Activated CD4-positive, alpha-beta T cell treated with anti-CD3 and anti-CD28 coated beads for 4 hours (primary cell): ENCODE data around the gene HOXC13.

Source experiments
- DNase-seq, 2 donors: peaks; one replicate each; pipeline ENCODE4 v3.0.0-alpha.2; 2020

HOXC13 gene

DNA sequence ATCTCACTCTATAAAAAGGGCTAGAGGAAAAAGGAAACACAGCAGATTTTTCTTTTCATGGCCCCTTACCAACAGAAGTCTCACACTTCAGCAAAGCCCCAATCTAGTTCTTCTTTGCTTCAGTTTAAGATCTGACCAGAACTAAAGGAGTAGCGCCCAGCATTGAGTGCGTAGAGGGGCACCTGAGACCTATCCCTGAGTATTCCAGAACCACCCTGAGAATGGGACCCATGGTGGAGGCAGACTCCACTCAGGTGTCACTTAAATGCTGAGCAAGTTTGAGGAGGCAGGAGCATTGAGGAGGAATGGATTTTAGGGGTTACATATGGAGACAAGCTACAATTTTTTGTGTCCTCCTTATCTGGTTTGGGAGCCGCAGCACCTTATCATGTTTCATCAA lies 32.5 kb downstream of the HOXC13 start:
- DNase-seq: no peak

DNA sequence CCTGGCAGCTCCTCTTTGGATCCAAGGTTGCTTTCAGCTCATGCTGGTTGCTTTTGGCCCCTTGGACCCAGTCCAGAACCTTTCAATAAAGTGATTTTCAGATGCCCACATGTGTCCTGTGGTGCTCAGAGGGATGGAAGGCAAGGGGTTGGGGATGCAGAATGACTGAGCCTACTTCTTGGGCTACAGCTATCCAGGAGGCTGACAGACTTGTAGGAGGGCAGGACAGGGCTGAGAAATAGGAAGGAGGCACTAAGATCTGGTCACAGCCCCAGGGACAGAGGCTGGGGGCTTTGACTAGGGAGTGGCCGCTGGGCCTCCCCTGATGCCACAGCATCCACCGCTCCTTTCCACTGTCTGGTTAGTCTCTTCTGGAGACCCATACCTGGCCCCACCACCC lies 33.1 kb downstream of the HOXC13 start:
- DNase-seq: no peak

DNA sequence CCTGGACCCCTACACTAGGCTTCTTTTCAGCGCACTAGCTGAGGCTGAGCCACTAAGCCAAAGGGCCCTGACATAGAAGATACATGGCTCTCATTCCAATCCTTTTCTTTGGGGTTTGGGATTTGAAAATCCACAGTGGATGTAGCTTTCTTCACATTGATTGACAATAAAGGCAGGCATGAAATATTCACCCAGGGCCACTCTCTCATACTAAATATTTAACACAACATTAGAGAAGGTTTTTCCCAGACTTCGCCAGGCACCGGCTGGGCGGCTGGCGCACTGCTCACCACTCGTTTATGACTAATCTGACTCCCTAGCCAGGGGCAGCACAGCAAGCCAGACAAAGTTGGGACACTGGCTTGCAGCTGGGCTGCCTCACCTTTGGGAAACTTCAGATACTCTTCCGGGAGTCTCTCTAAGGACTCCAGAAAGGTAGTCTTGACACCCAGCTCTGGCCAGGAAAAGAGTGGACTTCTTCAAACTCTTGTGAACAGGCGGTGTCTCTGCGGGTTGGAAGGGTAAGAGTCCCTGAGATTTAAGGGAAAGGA lies 33.6 kb downstream of the HOXC13 start:
- DNase-seq: no peak

DNA sequence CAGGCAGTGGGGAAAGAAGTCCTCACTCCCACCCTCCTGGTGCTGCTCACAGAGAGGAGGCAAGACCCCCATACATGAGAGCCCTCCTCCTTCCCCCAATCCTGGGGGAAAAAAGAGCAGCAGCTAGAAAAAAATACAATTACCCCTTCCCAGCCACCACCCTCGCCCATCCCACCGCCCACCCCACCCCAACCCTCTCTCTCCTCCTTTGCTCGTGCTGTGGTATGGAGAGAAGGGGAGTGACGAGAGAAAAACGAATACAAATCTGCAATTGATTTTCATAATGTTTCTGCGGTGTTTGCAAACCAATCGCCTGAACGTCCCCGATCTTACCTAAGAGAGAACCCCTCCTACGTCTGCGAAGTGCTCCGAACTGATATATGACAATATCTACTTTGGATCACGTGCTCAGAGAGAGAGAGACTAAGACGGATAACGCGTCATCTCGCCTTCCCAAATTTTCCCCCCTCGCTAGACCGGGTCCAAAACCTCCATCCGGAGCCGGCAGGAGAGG lies 34.1 kb downstream of the HOXC13 start, which contains the start of gene HOXC11:
Gene HOXC11 (plus strand): TSS at position 405 of the 514 bp plus-strand sequence. CDS start 116 bp downstream, outside the sequence.
- DNase-seq: no peak

DNA sequence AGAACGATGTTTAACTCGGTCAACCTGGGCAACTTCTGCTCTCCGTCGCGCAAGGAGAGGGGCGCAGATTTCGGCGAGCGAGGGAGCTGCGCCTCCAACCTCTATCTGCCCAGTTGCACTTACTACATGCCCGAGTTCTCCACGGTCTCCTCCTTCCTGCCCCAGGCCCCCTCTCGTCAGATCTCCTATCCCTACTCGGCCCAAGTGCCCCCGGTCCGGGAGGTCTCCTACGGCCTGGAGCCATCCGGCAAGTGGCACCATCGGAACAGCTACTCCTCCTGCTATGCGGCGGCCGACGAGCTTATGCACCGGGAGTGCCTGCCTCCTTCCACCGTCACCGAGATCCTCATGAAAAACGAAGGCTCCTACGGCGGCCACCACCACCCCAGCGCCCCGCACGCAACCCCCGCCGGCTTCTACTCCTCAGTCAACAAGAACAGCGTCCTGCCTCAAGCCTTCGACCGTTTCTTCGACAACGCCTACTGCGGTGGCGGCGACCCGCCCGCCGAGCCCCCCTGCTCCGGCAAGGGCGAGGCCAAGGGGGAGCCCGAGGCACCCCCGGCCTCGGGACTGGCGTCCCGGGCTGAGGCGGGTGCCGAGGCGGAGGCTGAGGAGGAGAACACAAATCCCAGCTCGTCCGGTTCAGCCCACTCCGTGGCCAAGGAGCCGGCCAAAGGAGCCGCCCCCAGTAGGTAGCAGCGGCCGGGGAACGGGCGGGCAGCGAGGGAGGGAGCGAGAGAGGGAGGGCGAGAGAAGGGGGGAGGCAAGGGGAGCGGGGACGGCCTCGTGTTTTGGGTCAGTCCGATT lies 34.8 kb downstream of the HOXC13 start:
- DNase-seq: no peak

DNA sequence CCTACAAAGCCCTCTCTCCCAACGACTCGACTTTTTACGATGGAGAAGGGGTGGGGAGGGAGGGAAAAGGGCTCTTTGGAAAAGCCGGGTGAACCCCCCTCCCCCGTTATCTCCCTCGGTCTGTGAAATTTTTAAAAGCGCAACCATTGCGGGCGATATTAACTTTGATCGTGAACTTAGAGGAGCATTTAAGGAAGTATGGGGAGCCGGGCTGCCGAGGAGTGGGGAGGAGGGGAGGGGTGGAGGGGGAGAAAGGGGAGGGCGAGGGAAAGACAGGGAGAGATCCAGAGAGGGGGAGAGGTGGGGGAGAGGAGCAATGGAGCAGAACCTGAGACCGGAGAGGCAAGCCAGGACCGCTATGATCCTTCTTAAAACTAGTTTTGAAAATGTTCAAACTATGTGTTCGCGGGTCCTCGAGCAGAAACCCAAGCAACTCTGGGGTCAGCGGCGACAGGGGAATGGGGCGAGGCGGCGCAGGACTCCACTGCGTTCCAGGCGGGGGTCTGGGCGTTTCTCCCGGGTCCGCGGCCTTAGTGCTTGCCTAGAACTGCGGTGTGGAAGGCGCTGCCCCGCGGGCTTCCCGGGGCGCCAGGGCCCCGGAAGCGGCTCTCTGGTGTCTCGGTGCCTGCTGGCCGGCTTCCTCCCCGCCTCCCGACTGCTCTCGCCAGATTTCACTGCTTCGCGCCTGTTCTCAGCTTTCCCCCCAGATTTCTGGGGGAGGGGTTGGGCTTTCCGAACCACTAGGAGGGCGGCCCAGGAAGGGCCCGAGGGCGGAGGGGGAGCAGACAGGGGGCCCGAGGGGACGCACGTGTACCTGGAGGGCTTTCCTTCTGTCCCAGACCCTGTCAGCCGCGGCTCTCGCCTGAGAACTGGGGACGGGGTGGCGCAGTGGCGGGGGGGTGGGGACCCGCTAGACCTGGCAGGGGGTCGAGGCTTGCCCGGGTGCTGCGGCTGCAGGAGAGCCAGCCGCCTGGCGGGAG lies 35.7 kb downstream of the HOXC13 start, which contains the start of gene HOTAIR:
Gene HOTAIR (minus strand): TSS at position 871 of the 980 bp plus-strand sequence.
- no peak for DNase-seq

DNA sequence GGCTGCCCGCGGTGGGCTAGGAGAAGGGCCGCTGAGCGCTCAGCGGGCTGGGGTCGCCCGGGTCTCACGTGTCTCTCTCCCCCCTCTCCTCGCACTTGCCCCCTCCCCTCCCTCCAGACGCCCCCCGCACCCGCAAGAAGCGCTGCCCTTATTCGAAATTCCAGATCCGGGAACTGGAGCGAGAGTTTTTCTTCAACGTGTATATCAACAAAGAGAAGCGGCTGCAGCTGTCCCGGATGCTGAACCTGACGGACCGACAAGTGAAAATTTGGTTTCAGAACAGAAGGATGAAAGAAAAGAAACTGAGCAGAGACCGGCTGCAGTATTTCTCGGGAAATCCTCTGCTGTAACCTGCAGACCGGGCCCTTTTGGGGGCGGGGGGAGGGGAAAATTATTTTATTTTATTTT lies 36.4 kb downstream of the HOXC13 start:
- DNase-seq: no peak

DNA sequence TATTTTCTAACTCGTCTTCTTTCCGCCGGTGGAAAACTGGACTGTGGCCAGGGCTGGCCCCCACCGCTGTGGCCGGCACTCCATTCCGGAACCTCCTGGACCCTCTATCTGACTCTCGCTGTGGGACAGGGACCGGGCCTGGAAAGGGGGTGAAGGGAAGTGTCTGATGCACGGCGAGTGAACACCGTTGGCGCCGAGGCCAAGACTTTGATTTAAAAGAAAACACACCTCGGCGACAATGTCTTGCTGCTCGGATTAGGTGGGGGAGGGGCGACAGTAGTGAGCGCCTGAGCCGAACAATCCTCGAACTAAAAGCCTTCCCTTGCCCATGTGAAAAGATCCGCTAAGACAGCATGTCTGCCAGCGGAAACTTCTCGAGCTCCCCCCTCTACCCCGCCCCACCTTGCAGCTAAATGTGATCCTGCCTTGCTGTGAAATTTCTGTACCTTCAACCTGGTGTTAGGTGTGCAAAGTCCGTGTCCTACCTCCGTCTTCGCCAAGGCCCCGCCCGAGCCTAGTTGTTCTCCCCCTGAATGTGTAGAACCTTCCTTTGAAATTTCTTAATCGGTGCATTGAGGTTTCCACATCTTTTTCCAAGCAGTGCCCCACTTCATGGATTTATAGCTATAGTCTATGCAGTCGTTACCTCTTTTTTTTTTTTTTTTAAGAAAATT lies 37.0 kb downstream of the HOXC13 start:
- DNase-seq: no peak

DNA sequence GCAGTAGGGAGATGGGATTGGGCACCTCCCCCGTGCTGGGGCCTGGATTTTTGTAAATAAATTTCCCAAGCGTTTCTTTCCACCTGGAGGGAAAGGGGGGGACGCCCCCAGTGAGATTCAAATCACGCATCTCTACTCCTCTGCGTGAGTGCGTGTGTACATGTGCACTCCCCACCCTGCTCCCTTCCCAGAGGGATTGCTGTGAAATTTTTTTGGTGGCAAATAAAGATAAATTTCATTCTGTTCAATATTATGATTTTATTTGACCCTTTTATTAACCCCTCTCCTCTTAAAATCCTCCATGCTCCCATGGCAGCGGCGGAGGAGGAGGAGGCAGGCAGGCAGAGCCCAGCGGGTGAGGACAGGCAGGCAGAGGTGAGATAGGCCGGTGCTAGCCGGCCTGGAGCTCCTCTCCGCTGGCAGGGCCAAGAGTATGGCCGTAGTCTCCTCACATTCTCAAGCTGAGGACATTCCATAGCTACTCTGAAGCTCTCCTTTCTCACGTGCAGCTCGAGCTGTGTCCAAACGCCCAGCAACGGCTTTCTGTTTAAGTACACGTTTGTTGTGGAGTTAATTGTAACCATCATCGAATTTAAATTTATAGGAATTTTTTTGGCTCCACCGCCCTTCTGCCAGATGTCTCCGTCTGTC lies 37.7 kb downstream of the HOXC13 start:
- no peak for DNase-seq

DNA sequence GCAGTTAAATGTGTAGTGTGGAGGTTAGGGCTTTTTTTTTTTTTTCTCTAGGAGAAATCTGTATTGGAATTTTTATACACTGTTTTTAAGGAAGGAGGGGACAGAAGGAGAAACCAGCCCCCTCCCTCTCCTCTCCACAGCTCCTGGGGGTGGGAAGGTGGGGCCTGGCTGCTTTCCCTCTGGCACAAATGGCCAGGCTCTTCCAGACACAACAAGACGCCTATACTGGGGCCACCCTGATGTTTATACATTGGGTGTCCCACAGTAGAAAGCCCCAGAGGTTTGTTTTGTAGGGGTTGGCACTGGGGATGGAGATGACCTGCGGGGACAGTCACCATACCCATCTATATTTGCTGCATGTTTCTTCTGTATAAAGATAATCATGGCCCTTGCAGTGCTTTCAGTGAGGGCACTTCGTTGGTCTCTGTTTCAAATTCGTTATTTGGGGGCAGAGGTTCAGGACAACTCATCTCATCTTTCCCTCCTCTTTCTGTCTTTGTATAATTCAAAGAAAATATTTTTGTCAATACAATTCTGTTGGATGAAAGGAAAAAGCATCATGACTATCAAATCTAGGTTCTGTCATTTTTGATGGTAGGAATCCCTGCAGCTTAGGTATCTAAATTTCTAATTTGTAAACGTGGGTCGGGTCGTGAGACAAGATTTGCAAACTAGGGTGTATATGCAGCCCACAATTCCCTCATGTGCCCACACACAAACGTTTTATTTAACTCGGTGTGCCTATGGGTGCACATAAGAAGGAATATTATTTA lies 38.4 kb downstream of the HOXC13 start:
- DNase-seq: no peak

DNA sequence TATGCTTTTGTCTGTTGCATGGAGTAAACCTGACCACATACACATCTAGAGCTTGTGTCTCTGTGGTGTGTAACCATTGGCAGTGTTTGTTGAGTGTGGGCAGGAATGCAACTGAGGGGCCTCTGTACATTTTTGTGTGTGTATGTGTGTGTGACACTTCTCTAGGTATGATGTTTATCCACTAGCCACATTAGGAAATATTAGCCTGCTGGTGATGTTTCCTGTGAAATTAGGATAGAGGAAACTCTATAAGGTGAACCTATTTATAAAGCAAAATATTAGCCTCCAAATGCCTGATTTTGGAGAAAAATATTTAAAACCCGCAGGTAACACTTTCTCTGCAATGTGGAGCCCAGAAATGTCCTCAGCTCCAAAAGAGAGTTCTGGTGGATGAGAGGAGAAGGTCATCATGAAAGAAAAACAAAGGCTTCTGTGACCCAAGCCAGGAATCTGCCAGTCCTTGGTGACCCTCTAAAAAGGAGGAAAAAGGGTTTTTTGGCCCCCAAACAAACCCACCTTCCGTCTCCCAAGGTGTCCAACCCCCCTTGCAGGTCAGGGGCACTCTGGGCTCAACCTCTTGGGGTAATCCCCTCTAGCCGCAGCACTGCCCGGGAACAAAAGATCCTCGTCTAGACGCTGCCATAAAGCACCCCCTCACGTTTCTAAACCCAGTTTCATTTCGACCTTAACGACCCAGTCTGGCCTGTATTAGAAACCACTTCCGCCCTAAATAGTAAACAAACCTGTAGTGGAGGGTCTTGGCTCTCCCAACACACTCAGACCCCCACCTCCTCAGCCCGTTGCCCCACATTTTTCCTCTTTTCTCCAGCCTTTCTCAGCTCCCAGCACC lies 39.2 kb downstream of the HOXC13 start:
- no peak for DNase-seq

DNA sequence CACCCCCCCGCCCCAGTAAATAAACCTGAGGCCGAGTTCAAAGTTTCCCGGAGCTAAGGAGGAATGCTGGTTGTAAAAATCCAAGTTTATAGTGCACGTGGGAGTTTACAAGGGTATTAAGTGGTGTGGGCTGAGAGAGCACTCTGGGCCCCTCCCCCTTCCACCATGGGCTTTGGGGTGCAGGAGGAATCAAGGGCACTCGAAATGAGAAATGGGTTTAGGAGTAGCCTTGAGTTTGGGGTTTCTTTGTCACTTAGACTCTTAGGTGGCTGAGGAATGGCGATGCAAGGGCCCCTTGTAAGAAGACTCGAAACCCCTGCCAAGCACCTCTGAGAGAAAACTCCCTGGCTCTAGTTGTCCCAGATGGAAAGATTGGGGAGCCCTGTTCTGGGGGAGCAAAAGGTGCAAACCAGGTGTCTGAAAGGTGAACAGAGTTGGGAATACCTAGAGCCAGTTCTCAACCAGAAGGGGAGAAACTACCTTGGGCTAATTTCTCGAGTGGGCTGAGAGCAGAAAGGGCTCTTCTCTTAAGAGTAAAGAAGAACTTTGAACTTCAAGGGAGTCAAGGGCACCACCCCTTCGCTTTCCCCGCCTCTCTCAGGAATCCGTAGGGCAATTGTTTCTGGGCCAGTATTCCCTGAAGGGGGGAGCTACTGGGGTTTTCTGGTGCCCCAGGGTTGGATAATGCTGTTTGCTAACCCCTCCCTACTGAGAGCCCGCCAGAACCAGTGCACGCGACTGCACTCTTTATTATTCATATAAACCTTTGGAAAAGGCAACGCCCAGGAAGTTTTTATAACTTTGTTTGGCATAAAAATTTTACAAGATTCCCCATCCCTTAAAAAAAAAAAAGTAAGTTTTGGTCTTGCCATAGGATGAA lies 40.1 kb downstream of the HOXC13 start:
- DNase-seq: no peak

DNA sequence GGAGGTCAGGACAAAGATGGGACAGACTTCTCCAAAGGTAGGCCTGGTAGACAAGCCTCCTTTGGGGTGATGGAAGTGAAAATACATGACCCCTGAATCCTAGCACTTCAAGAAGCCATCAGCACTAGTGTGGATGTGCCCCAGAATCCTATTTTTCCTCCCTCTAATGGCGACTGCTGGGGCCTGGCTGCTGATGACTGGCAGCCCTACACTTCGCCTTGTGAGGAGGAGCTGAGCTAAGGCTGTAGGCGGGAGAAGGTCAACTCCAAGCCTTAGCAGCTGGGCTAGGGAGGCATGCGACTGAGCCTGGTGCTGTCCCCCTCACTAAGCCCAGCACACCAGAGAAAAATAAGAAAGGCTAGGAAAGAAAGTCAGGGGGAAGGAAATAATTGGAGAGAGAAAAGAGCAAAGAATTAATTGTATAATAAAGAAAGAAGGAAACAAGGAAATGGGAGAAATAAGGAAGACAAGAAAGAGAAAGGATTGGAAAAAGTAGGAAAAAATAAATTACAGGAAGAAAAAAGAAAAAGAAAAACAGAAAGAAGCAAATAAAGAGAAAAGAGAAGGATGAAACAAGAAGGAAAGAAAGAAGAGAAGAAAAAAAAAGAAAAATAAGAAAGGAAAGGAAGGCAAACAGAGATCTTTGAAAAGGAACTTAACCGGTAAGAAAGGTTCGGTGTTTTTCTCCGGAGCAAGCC lies 41.6 kb downstream of the HOXC13 start:
- no peak for DNase-seq

DNA sequence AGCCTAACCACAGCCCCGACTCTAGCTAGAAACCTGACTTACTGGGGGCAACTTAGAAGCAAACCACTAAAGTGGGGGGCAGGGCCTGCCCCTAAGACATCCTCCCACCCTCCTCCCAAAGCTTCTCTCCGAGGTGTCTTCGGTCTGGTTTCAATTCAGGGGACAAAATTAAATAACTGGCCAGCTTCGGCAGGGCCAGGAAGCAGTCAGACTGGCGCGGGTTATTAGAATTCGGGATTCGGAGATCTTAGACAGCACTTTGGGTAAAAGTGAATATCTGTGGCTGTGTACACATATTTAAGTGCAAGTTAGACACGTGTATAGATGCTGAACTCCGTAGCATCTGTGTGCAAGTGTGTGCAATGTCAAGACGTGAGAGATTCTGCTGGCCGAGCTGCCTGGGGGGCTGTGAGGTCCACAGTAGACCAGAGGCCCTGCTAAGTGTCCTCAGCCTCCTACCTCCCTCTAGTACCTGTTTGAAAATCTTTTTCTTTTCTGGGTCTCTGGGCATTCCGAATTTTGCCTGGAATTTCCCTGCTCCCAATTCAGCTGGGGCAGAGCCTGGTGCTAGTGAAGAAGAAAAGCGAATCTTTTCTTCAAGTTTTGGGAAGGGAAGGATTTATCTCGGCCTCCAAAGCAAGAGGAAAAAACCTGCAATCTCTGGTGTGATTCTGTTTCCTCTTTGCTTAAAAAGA lies 42.3 kb downstream of the HOXC13 start:
- no peak for DNase-seq

DNA sequence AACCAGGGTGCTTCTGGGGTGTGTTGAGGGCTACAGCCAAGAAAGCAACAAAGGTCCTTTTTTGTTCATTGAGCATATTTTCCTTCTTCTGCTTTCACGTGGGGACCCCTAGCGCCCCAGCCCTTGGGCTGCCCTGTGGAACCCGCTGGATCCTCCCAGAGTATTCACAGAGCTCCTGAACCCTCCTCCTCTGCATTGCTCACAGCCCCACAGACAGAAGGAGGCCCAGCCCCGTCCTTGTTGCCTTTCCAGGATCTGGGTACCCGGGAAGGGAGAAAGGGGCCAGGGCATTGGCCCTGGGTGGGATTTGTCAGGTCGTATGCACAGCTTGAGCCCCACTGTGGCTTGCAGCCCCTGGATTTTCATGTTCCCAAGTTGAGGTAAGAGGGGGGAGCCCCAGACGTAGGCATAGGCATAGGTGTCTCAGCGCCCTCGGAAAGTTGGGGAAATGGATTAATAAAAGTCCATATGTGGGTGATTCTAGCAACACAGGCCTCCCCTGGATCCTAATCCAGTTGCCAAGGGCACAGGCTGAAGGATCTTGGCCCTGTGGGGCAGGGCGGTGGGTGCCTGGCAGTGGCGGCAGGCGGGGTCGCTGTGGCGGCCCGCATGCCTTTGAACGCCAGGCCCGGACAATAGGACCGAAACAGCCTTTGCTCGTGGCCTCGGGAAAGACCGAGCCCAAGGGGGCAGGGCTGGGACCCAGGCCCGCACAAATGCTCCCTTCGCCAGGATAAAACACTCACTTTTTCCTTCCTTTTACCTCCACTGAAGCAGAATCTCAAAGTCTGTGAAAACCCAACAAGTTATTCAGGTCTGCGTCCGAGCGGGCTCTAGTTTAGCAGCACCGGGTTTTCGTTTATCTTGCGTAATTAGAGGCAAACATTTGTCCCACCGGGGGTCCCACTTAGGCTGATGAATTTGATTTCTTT lies 43.3 kb downstream of the HOXC13 start:
- no peak for DNase-seq
